Measurements from ENCODE around the gene CHRNB4. TPM values are rescaled to one million over a fixed set of nuclear protein-coding genes. Genes with fewer than 3 reads are reported as not detected.
A peak's percentile ranks its signal among the peaks of the same experiment; 100 is the strongest.

Gene CHRNB4
- total RNA-seq, 1 experiment from 2014 or later = 0.13 TPM

DNA sequence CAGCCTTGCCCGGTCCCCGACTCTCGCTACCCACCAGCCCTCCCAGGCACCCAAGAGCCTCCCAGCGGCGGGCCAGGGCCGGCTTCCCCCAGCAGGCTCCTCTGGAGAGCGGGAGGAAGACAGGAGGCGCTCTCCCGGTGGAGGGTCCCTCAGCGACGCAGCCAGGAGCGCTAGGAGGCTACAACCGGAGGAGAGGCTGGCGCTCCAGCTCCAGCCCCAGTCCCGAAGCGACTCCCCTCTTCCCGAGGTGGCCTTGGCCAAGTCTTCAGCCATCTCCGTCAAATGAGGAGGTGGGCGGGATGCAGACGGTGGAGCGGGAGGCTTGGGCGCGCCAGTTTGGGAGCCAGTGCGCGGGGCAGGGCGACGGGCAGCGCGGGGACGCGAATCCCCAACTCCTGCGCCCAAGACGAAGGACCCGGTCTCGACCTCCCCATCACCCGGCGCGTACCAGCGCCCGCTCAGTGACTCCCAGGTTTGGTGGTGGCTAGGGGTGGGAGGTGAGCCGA is 20.9 kb downstream of the CHRNB4 start:
- ChIA-PET CTCF (no interaction called here), POLR2A (ENCODE audit: unreplicated experiment) (no interaction called here)
- DNase-seq = no peak
- intact Hi-C loops (cut with micrococcal nuclease; ENCODE audit: unreplicated experiment) = no loop called here
- H3K79me2 ChIP-seq (ENCODE audit: low read depth) = no peaks in the 10 kb centered on the region
- no peaks in the 10 kb centered on the region for H3K4me1 ChIP-seq (replicated peaks; ENCODE audit: insufficient read depth)
- H4K20me1 ChIP-seq (ENCODE audit: insufficient read depth) = no peaks in the 10 kb centered on the region
- no peak overlapping the region for H3K4me3 ChIP-seq
- TF ChIP-seq, protein P1, sequence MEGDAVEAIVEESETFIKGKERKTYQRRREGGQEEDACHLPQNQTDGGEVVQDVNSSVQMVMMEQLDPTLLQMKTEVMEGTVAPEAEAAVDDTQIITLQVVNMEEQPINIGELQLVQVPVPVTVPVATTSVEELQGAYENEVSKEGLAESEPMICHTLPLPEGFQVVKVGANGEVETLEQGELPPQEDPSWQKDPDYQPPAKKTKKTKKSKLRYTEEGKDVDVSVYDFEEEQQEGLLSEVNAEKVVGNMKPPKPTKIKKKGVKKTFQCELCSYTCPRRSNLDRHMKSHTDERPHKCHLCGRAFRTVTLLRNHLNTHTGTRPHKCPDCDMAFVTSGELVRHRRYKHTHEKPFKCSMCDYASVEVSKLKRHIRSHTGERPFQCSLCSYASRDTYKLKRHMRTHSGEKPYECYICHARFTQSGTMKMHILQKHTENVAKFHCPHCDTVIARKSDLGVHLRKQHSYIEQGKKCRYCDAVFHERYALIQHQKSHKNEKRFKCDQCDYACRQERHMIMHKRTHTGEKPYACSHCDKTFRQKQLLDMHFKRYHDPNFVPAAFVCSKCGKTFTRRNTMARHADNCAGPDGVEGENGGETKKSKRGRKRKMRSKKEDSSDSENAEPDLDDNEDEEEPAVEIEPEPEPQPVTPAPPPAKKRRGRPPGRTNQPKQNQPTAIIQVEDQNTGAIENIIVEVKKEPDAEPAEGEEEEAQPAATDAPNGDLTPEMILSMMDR (conservative IDR thresholded peaks at IDR 0.05) = no peak
- no peak for TF ChIP-seq EZH2 (IDR thresholded peaks at IDR 0.05; ENCODE audit: low read depth)
- H3K27ac ChIP-seq = no peak overlapping the region
- no peaks in the 10 kb centered on the region for H3F3A ChIP-seq (ENCODE audit: insufficient read depth, low read depth)
- no peak overlapping the region for H2AFZ ChIP-seq
- H3K9me2 ChIP-seq (ENCODE audit: insufficient read depth) = no peaks in the 10 kb centered on the region
- no peaks in the 10 kb centered on the region for H3K9me3 ChIP-seq (ENCODE audit: insufficient read depth, low read depth)
- no peaks in the 10 kb centered on the region for H3K36me3 ChIP-seq (ENCODE audit: low read depth)
- BruUV-seq (replicated peaks) = no TSS peak
- peaks cover 29% of the 10 kb centered on the region for H3K27me3 ChIP-seq (ENCODE audit: insufficient read depth, low read depth)
- no peak overlapping the region for H3K4me2 ChIP-seq

DNA sequence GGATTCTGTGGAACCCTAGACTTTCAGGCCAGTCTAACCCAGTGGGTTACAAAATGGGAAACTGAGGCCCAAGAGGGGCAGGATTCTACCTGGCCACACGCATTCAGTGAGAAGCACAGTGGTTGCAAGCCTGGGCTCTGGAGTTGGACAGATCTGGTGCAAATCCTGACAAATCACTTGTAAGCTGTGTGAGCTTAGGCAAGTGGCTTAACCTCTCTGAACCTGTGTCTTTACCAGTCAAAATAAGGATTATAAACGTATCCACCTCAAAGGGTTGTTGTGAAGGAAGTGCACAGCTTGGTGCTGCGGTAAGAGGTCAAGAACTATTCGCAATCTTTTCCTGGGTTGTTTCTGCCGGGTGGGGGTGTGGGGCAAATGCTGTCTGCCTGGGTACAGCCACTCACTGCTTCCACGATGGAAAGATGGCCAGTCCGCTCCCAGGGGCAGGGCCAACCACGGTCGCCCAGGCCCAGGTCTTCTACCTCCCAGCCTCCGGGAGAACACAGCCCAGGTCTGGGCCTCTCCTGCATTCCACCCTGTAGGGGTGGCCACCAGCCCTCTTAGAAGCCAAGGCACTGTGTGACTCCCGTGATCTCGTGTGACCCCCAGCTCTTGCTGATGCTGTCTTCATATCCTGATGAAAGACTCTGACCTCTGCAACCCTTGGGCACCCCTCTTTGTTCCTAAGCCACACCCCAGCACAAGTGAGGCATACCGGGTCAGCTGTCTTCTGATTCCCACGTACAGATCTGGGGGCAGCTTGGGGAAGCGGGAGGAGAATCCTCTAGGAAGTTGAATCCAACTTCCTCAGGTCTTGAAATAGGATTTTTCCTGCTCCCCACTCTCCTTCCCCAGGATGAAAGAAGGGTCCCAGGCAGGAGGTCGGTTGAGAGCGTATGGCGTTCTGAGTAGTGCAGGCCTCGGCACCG is 21.7 kb downstream of the CHRNB4 start:
- intact Hi-C loops (cut with micrococcal nuclease; ENCODE audit: unreplicated experiment) = loop anchor here (5.0 kb wide), 1 partner anchor 133 kb away; no protein-coding TSS in a partner anchor
- DNase-seq = no peak
- Histone ChIP-seq H3K4me2 (no peak overlapping the region), H4K20me1 (ENCODE audit: insufficient read depth) (no peaks in the 10 kb centered on the region), H2AFZ (no peak overlapping the region), H3K4me3 (no peak overlapping the region), H3K9me2 (ENCODE audit: insufficient read depth) (no peaks in the 10 kb centered on the region), H3K79me2 (ENCODE audit: low read depth) (no peaks in the 10 kb centered on the region), H3K27ac (no peak overlapping the region), H3K4me1 (replicated peaks; ENCODE audit: insufficient read depth) (no peaks in the 10 kb centered on the region), H3K36me3 (ENCODE audit: low read depth) (no peaks in the 10 kb centered on the region), H3K9me3 (ENCODE audit: insufficient read depth, low read depth) (no peaks in the 10 kb centered on the region), H3F3A (ENCODE audit: insufficient read depth, low read depth) (no peaks in the 10 kb centered on the region), H3K27me3 (ENCODE audit: insufficient read depth, low read depth) (peaks cover 24% of the 10 kb centered on the region)
- ChIA-PET CTCF (interaction anchor here (0.5 kb wide), 1 partner anchor 105 kb away, joined by 3 read pairs; no protein-coding TSS in a partner anchor), POLR2A (ENCODE audit: unreplicated experiment) (no interaction called here)
- BruUV-seq (replicated peaks) = no TSS peak
- TF ChIP-seq, protein P1 (conservative IDR thresholded peaks at IDR 0.05) = no peak
- no peak for TF ChIP-seq EZH2 (IDR thresholded peaks at IDR 0.05; ENCODE audit: low read depth)

DNA sequence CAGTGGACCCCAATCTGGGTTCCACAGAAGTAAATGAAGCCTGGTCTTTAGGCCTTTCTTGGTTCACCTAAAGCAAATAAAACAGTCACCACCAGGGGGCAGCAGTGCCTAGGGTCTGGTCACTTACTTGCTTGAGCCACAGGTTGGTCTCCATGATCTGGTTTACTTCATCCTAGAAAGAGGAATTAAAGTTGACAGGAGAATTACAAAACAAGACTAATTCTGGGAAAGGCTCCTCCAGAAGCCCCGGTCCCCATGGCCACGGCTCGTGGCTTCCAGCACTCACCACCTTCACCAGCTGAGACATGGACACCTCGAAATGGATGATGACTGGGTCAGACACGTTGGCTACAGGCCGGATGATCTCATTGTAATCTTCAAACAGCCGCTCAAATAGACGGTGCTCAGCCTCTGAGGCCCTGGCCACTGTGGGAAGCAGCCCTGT is 22.5 kb downstream of the CHRNB4 start:
- Histone ChIP-seq H3K4me1 (replicated peaks; ENCODE audit: insufficient read depth) (no peaks in the 10 kb centered on the region), H3K4me3 (no peak overlapping the region), H3K9me2 (ENCODE audit: insufficient read depth) (no peaks in the 10 kb centered on the region), H3F3A (ENCODE audit: insufficient read depth, low read depth) (no peaks in the 10 kb centered on the region), H3K27ac (no peak overlapping the region), H3K9me3 (ENCODE audit: insufficient read depth, low read depth) (no peaks in the 10 kb centered on the region), H3K79me2 (ENCODE audit: low read depth) (no peaks in the 10 kb centered on the region), H2AFZ (no peak overlapping the region), H3K36me3 (ENCODE audit: low read depth) (no peaks in the 10 kb centered on the region), H4K20me1 (ENCODE audit: insufficient read depth) (no peaks in the 10 kb centered on the region), H3K4me2 (peak overlapping the region; percentile 38), H3K27me3 (ENCODE audit: insufficient read depth, low read depth) (peaks cover 19% of the 10 kb centered on the region; the same call in 1 of the 2 replicates)
- peak; percentile 63 to 72 for DNase-seq
- intact Hi-C loops (cut with micrococcal nuclease; ENCODE audit: unreplicated experiment) = loop anchor here (1.0 to 5.0 kb wide), 2 partner anchors 91 to 134 kb away; no protein-coding TSS in a partner anchor
- BruUV-seq (replicated peaks) = no TSS peak
- TF ChIP-seq, protein P1 (conservative IDR thresholded peaks at IDR 0.05) = peak; percentile 92
- TF ChIP-seq EZH2 (IDR thresholded peaks at IDR 0.05; ENCODE audit: low read depth) = no peak
- POLR2A ChIA-PET (ENCODE audit: unreplicated experiment) = no interaction called here
- CTCF ChIA-PET = interaction anchor here (0.5 kb wide), 1 partner anchor 104 kb away, joined by 3 read pairs; no protein-coding TSS in a partner anchor
